GM18867 (cell line): ENCODE results near the gene KIRREL2.
"Not testable (repeated sequence)": the region's sequence is repeated elsewhere in the genome, so short reads cannot be mapped to it uniquely, and the experiment has no call there.

Source experiments
- ATAC-seq: cut with Tn5 transposase; IDR thresholded peaks from one replicate; pipeline ENCODE4 v1.9.1; 2021; ENCODE audit warnings: mild to moderate bottlenecking, moderate library complexity; ENCODE audit not compliant: unreplicated experiment

The KIRREL2 gene

DNA sequence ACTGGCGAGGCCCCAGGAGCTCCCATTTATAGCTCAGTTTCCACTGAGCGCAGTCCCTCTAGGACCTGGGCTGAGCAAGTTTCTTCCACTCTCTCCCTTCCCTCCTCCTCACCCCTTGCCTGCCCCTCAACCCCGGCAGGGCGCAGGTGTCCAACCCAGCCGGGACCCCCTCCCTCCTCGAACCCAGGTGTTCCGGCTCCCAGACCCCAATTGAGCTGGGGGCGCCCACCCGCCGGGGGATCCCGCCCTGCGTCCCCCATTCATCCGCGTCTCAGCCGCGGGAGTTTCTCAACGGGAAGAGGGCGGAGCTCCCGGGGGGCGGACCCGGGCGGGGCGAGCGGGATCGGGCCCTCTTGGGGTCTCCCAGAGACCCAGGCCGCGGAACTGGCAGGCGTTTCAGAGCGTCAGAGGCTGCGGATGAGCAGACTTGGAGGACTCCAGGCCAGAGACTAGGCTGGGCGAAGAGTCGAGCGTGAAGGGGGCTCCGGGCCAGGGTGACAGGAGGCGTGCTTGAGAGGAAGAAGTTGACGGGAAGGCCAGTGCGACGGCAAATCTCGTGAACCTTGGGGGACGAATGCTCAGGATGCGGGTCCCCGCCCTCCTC is at the start of gene KIRREL2:
Gene KIRREL2 (plus strand): TSS at position 366 of the 604 bp plus-strand sequence. CDS start 209 bp downstream, at position 575.
- ATAC-seq = no peak

DNA sequence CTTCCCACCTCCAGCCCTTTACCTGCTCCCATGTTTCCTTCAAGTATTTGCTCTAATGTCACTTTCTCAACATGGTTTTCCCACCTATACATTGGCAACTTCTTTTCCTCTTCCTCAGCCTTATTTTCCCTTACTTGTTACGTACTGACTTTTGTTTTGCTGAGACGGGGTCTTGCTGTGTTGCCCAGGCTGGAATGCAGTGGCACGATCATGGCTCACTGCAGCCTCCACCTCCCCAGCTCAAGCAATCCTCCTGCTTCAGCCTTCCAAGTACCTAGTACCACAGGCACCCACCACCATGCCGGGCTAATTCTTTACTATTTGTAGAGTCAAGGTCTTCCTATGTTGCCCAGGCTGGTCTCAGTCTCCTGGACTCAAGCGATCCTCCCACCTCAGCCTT is 49.1 kb upstream of the KIRREL2 start:
- ATAC-seq = no peak

DNA sequence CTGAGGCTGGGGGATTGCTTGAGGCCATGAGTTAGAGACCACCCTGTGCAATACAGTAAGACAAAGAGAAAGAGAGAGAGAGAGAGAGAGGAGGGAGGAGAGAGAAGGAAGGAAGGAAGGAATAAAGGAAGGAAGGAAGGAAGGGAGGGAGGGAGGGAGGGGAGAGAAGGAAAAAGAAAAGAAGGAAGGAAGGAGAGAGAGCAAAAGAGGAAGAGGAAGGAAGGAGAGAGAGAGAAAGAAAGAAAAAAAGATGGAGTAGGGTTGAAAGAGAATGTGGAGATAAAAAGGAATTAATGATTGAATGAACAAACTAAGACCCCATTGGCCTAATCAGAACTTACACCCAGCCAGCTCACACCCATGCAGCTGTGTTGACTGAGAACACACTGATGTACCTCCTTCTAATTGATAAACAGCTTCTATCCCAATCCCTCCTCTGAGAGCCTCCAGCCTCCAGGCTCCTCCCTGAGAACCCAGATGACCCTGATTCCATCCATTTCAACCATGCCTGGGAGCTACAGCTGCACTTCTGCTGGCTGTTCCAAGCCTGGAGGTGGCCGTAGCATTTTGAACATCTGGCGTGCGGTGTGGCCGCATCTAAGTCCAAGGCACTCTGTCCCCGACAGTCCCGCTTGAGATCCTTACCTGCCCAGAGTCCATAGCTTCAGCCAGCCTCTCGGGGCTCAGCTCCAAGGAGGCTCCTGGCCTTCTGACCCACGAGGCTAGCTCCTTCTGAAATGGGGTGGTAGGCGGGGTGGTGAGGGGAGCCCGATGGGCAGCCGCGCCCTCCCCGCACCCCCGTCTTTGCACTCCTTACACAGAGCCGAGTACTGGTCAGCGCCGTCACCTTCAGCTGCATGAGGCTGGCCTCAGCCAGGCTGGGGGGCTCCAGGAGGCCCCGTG is 45.1 kb upstream of the KIRREL2 start:
- no peak for ATAC-seq

DNA sequence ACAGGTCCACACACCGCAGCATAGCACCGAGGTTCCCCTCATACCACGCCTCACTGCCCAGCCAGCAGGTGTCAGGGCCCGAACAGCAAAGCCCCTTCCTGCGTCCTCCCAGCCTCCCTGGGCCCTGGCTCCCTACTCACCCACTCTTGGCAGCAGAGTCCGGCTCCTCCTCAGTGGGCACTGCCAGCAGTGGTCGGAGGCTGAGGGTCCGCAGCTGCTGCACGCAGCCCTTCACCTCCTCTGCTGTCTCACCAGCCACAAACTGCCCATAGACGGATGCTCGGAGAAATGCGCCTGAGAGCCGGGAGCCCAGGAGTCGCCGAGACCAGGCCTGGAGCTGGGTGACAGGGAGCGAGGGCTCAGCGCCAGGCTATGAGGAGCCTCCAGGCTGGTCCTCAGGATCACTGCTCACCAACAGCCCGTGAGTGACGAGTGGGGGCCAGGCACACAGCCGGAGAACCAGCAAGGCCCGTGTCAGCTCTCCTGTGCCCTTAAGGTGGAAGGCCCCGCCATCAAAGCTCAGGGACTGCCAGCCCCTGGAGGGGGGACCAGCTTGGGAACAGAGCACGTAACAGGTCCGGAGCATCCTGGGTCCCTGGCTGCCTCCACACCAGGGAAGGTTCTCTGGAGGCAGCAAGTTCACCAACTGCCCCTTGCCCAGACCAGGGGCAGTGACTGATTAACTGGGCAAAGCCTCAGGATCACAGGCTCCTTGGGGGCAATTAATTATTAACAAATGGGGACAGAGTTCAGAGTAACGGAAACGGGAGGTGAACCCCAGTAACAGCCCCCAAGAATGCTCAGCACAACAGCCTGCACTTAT is 44.3 kb upstream of the KIRREL2 start, which contains the start of gene PRODH2:
Gene PRODH2 (minus strand): TSS at position 626 of the 823 bp plus-strand sequence. CDS start 40 bp downstream, at position 586.
- no peak for ATAC-seq

DNA sequence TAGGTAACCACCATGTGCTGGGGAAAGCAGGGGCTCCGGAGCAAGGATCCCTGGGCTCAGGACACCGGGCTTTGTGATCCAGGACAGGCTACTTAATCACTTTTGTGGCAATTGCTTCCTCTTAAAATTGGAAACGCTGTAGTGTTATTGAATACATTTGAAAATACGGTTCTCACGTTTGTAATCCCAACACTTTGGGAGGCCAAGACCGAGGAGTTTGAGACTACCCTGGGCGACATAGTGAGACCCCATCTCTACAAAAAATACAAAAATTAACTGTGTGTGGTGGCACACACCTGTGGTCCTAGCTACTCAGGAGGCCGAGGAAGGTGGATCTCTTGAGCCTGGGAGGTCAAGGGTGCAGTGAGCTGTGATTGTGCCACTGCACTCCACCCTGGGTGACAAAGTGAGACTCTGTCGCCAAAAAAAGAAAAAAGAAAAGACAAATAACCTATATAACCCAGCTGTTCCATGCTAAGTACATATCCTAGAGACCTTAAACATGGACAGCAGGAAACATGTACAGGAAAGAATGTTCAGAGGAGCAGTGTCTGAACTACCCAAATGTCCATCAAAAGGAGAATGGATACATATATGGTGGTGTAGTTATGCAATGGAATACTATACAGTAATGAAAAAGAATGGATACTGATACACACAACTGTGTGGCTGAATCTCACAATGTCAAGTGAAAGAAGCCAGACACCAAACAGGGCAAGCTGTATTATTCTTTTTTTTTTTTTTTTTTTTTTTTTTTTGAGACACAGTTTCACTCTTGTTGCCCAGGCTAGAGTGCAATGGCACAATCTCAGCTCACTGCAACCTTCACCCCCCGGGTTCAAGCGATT is 43.4 kb upstream of the KIRREL2 start:
- no peak for ATAC-seq

DNA sequence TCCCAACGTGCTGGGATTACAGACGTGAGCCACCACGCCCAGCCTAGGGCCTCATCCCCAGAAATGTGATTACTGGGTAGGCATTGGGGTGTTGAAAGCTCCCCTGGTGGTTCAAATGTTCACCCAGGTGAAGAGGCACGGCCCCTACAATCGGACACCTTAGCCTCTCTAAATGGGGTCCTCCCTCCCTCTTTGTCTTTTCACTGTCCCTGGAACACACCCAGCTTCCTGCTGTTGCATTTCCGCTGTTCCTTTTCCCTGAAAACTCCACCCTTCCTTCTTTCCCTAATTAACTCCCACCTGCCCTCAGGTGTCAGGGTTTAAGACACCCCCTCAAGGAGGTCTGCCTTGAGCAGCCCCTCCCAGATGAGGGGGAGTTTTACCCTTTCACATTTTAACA is 40.4 kb upstream of the KIRREL2 start:
- ATAC-seq = no peak

DNA sequence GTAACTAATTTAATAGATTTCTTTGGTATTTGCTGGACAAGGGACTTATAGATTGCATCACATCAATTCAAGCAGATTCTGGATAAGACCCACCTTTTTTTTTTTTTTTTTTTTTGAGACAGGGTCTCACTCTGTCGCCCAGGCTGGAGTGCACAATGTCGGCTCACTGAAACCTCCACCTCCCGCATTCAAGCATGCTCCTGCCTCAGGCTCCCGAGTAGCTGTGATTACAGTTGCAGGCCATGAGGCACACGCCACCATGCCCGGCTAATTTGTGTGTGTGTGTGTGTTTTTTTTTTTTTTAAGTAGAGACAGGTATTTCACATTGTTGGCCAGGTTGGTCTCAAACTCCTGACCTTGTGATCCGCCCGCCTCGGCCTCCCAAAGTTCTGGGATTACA is 39.9 kb upstream of the KIRREL2 start:
- no peak for ATAC-seq

DNA sequence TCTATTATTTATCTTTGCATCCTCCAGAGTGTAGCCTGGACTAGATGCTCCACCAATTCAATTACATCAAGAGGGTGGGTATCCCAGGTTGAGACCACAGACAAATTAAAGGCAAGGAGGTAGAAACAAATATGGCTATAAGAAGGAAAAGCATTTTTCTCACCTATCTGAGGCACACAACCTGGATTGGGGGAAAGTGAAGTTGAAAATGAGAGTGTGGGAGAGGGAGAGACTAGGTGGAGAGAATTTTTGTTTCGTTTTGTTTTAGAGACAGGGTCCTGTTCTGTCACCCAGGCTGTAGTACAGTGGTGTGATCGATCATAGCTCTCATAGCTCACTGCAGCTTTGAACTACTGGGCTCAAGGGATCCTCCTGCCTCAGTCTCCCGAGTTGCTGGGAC is 38.3 kb upstream of the KIRREL2 start:
- ATAC-seq = no peak

DNA sequence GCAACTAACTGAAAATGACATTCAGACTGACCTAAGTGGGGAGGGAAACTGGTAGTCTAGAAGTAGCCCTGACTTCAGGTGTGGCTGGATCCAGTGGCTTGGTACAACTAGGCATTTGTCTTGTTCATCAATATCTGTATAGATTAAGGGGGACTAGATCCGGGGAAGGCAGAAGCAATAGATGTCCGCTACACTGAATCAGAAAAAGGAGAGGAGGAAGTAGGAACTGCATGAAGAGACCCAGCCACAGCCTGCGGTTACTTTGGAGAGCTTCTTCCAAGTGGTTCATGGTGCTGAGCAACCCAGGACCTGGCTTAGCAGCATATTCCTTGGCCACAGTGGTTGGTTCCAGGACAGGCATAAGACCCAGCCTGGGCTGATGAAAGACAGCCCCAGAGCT is 34.1 kb upstream of the KIRREL2 start:
- ATAC-seq = no peak

DNA sequence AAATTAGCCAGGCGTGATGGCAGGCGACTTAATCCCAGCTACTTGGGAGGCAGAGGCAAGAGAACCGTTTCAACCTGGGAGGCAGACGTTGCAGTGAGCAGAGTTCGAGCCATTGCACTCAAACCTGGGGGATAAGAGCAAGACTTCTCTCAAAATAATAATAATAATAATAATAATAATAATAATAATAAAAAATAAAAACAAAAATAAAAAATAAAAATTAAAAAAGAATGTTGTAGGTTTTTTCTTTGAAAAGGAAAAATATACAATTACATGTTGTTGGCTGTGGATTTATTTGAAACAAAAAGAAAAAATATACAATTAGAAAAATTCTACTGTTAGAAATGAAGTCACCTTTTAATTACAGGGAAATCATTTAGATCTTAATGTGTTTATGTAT is 32.6 kb upstream of the KIRREL2 start:
- ATAC-seq = no peak

DNA sequence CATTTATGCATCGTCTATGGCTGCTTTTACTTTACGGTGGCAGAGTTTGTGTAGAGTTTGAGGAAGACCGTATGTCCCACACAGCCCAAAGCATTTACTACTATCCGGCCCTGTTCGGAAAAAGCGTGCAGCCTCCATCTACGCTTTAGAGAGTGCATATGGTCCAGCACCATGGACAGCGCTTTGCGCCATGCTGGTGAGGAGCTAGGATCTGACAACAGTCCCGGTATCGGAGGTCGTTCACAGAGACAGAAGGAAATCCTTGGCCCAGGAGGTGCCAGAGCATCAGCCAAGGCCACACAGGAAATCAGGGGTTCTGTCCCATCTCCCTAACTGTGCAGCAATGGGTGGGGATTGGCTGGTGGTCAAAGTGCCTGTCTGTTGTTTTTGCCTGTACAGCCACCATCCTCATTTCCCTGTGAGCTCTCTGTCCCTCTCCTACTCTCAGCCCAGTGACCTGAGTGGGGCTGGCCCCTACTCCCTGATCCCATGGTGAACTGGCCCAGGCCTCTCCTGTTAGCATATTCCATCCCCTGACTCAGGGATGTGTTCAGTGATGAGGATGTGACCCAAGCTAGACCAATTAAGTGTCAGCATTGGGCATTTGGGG is 27.9 kb upstream of the KIRREL2 start:
- no peak for ATAC-seq

DNA sequence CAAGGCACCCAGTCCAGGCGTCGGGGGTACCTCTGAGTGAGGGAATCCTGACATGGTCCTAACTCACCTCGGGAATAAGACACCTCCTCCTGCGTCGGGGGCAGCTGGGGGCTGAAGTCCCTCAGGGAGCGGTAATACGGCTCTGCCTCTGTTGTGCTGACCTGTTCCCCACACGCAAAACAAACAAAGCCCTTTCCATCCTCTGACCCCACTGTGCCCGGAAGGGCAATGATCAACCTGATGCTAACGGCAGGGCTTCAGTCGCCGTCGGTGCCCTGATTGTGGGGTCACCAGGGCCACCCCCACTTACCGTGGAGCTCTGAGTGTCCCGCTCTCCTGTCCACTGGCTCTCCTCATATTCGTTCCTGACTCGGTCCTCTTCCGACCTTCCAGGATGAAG is 25.7 kb upstream of the KIRREL2 start:
- ATAC-seq = no peak

DNA sequence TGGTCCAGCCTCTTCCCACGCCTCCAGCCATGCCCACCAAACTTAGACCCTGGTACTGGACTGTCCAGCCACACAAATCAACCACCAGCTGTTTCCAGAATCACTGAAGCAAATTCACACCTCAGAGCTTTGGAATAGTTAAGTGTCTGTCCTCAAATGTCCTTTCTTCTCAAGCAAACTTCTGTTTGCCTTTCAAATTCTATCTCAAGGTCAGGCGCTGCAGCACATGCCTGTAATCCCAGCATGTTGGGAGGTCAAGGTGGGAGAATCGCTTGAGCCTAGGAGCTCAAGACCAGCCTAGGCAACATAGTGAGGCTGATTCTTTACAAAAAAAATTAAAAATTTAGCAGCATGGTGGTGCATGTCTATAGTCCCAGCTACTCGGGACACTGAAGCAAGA is 24.7 kb upstream of the KIRREL2 start:
- no peak for ATAC-seq

DNA sequence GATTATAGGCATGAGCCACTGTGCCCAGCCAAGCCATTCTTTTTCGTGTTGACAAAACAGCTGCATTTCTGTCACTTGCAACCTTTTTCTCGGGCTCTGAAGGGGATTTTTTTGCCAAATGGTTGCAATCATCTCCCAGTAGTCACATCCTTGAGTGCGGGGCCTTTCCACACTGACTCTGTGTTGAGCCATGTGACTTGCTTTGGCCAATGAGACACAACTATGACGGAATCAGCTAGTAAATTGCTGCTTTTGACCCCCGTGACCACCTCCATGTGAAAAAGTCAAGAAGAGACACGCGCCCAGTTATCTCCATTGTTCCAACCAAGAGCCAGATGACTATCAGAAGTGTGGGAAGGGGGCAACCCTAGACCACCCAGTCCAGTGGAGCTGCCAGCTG is 22.7 kb upstream of the KIRREL2 start:
- ATAC-seq = no peak

DNA sequence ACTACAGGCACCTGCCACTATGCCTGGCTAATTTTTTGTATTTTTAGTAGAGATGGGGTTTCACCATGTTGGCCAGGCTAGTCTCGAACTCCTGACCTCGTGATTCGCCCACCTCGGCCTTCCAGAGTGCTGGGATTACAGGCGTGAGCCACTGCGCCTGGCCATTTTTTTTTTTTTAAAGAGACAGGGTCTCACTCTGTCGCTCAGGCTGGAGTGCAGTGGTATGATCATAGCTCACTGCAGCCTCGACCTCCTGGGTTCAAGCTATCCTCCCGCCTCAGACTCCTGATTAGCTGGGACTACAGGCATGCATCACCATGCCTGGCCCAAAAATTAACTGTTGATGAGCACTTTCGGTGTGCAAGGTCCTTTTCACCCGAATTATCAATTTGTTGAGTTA is 20.6 kb upstream of the KIRREL2 start:
- ATAC-seq = not testable (repeated sequence)

DNA sequence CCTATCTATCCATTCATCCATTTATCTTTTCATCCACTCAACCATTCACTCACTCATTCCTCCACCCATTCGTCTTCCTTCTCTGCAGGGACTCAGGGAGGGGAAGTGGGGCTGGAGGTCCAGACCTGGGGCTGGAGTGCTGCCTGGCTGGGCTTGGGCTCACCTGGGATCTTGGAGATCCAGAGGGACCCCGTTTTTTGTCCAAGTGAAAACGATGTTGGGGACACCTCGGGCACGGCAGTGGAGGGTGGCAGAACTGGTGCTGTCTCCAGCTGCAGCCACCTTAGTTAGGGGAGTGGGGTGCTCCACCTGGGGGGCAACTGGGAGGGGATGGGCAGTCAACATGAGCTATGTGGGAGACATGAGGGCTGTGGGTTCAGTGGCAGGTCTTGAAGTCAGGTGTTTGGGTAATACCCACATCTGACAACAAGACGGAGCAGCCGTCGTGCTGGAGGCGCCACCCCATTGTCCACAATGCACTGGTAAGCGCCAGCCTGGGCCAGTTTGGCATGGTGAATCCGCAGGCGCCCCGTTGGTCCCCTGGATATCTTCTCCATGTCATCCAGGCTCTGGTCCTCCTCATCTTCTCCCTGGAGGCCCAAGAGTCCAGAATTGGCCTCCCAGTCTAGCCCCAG is 14.6 kb upstream of the KIRREL2 start:
- ATAC-seq = no peak

DNA sequence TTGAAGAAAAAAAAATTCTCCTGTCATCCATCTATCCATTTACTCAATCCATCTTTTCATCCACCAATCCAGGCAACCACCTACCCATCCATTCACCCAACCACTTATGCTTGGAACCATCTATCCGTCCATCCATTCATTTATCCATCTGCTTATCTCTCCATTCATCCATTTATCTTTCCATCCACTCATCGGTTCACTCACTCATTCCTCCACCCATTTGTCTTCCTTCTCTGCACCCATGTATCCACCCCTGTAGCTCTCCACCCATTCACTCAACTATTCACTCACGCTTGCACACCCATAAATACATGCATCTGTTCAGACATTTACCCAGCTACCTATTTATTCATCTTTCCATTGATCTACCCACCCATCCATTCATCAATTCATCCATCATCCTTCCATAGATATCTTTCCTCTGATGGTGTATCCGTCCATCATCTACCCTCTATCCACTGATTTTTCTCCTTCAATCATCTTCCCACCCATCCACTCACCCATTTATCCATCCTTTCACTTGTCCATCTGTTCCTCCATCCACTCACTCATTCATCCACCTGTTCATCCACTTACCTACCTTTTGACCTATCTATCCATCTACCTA is 13.9 kb upstream of the KIRREL2 start:
- ATAC-seq = no peak

DNA sequence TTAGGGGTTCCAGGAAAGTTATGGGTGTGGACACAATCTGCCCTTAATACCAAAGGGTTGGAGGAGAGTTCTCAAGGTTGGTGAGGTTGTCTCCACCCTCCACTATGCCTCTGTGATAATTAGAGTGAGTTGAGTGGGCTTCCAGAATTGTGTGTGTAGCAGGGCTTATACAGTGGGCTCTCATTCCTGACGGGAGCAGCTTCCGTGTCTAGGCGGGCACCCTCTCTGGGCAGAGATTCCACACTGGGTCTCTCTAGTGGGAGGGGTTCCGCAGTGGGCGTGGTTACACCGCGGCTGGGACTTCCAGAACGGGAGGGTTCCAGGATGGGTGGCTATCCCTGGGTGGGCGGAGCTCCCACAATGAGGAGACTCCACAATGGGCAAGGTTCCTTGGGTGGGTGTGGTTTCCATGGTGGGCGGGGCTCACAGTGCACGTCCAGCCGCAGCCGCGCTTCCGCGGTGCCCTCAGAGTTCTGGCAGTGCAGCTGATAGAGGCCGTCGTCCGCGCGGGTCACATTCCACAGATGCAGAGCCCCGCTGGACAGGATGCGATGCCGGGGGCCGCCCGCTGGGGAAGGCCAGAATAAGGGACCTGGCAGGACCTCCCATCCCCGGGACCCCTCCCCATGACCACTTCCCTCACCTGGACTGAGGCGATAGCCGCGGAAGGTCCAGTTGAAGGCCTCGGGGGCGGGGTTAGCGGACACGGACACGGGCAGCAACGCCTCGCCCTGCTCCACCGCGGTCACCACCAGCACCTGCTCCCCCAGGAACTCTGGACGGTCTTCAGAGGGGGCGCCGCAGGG is 12.8 kb upstream of the KIRREL2 start:
- ATAC-seq = no peak
